Transverse colon (tissue), 3 donors: ENCODE results near the gene DAZAP2.
"Not testable (repeated sequence)": the region's sequence is repeated elsewhere in the genome, so short reads cannot be mapped to it uniquely, and the experiment has no call there.

Experiments
- CTCF ChIP-seq, 5 experiments: fragments of 200-600 bp in 3 of 5; fragments of 450-650 bp in 2 of 5; sonication (generic) in 3 of 5; IDR thresholded peaks; 1 replicate in 2 of 5; 2 replicates in 3 of 5; pipeline ENCODE4 v1.5.1; 2016 to 2017; ENCODE audit warnings: antibody characterized with exemption in 5 of 5, inconsistent platforms in 3 of 5, mild to moderate bottlenecking in 2 of 5, moderate library complexity in 1 of 5
- EP300 ChIP-seq: sonication (generic); formaldehyde crosslinking; IDR thresholded peaks from one replicate; pipeline ENCODE4 v1.6.1; 2017; ENCODE audit warnings: antibody characterized with exemption, low read depth
- POLR2A ChIP-seq: fragments of 450-650 bp; IDR thresholded peaks from one replicate; pipeline ENCODE4 v1.6.1; 2016; ENCODE audit warnings: antibody characterized with exemption, mild to moderate bottlenecking, moderate library complexity

GRCh38 chr12:51291603-51292513 lies 53.2 kb downstream of the DAZAP2 start:
- TF ChIP-seq CTCF (IDR thresholded peaks at IDR 0.05), result peak in 2 of 5 experiments; percentile 8 to 16
- not testable (repeated sequence) for TF ChIP-seq POLR2A, EP300
